HG03457 (cell line): Measurements from ENCODE around the gene SIGLEC12.
"Not testable (repeated sequence)": the region's sequence is repeated elsewhere in the genome, so short reads cannot be mapped to it uniquely, and the experiment has no call there.

Experiments used
- ATAC-seq: cut with Tn5 transposase; IDR thresholded peaks from one replicate; pipeline ENCODE4 v1.9.1; 2021; ENCODE audit warnings: moderate number of reproducible peaks; ENCODE audit not compliant: unreplicated experiment

The SIGLEC12 gene

DNA sequence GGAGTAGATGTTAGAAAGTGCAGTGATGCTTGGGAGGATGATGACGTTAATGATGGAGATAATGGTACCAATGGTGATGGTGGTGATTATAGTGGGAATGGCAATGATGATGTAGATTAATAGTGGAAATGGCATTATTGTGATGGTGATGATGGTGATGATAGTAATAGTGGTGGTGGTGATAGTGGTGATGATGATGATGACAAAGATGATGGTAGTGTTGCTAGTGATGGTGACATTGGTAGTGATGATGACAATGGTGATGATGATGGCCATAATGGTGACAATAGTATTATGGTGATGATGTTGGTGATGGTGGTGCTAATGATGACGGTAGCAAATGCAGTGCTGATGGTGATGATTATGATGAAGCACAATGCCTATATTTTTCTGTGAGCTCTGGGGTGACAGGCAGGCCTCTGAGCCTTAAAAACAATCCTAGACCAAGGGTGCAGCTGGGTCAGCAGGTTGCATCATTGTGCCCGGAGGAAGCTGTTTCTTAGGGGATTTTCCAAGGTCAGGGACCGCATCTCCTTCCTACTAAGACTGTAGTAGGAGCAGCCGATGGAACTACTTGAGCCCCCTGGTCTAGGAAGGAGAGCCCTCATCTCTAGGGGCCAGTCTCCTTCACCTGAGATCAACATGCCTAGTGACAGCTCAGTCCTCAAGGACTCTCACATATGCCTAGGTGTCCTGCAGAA is 15.5 kb downstream of the SIGLEC12 start:
- ATAC-seq: no peak

DNA sequence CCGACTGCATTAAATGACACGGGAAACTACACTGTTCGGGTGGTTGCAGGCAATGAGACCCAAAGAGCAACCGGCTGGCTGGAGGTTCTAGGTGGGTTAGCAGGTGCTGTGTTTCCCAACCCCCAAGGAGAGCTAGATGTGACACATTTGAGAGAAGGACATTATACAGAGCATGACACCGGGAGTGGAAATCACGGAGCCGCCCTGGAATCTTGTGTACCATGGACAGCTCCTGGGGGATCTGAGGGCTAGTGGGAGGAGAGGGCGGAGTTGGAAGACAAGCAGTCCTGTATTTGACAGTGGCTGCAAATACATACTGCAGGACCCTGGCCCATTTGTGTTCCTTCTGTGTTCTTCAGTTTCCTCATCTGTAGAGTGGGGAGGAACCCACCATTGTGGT is 21.0 kb downstream of the SIGLEC12 start:
- ATAC-seq: no peak

DNA sequence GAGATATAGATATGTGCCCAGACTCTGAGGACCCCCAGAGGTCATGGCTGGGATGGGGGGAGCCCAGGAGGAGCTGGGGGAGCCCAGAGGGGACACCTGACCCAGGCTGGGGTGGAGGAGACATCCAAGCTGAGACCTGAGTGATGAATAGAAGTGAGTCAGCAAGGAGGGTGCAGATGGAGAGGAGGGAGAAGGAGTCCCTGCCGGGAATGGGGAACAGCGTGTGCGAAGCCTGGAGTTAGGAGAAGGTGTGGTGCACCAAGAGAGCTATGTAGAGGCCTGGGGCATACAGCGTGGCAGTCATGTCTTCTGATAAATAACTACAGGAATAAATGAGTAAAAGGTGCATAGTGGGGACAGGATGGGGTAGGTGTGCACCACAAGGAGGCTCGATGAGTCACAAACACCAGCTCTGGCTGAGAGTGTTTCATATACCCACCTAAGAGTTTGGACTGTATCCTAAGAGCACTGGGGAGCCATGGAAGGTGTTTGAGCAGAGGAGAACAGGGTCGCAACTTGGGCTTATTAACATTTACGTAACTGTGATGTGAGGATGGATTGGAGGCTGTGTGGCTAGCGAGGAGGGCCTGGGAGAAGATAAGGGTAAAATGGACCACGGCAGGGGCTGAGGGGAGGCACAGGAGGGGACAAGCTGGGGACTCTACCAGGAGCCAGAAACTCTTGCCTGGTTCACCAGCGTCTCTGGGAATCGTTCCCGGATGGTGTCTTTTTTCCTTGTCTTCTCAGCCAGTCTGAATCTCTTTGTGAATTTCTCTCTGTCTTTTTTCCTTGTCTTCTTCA is 21.9 kb downstream of the SIGLEC12 start:
- no peak for ATAC-seq

DNA sequence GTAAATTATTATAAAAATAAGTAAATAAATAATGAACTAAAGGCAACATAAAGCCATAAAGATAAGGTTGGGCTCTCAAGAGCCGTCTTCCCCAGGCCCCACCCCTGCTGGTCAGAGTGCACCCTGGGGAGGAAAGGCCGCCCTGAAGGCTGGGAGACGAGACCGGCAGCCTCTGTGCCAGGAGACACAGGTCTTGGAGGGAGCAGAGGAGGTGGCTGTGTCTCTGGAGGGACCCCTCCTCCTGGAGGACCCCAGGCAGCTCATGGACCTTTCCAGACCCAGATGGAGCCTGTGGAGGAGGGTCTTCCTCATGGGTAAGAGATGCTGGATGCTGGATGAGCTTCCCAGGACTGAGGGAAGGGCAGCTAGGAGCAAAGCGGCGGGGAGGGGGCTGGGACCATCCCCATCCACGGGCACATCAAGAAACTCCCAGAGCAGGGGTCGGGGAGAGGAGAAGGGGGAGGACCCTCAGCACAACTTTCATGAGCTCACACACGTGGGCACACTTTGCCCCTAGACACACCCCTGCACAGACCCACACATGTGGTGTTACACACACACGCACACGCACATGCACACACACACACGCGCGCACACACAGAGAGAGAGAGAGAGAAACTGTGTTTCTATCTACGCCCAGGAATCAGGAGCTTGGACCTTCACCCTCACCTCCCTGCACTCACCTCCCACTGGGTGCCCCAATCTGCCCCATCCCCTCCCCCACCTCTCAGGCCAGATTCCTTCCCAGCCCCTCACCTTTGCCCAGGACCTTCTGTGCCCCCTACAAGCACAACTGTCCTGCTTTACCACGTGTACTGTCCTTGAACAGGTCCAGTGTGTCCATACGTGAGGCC is 23.0 kb downstream of the SIGLEC12 start, which contains the start of gene CEACAM18:
Gene CEACAM18, plus strand, starts transcription at position 159 of the 854 bp plus-strand sequence.
- no peak for ATAC-seq

DNA sequence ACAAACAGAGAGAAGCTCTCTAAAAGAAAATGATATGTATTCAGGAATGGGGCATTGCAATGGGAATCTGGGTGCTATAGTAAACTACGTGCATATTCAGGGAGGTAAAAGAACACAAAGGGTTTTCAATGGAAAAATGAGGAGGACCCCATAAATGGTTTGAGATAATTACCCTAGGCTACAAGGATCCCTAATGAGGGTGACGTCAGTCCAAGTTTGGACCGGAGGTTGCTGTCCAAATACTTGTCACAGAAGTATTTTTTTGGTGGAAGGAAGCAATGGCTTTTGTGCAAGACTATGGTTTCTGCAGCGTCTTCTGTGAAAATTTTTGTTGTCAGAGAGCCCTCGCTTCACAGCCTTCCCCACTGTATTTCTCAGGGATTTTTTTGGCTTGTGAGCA is 24.3 kb downstream of the SIGLEC12 start:
- no peak for ATAC-seq

DNA sequence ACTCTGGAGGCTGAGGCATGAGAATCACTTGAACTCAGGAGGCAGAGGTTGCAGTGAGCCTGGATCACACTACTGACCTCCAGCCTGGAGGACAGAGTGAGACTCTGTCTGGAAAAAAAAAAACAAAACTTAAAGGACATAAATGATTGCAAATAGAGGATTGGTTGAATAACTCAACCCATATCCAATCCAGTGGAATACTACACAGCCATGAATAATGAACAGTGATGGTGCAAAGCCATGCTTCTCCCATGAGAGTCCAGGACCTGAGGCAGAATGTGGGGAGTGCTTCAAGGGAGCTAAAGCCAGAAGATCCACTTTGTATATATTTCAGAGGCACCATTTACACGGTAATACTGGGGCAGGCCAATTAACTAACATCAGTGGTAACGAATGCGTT is 25.4 kb downstream of the SIGLEC12 start:
- no peak for ATAC-seq

DNA sequence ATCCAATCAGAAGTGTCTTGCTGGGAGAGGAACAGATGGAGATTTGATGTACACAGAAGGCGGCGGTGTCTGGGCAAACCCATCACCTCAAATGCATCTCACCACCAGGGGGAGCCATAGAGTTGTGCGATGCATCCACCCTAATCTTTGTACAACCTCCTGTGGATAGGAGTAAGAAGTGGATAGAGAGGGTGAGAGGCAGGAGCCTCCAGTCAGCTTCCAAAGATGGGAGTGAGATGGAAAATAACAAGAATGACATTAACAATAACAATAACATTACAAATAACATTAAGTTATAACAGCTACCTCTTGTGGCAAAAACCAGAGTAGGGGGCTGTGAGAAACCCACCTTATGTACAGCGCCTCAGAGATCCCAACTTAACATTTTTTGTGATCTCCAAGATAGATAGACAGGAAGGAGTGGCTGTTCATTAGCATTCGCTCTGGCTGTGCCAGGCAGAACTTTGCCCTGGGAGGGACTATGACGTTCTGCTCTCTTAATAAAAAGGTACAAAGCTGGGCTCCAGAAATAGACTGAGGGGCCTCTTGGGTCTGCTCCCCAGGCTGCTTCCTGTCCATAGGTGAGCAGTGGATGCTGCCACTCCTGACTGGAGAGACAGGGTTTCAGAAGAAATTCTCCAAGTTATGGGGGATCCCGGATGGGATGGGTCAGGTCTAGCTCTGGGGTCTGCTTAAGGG is 28.4 kb downstream of the SIGLEC12 start:
- ATAC-seq: no peak

DNA sequence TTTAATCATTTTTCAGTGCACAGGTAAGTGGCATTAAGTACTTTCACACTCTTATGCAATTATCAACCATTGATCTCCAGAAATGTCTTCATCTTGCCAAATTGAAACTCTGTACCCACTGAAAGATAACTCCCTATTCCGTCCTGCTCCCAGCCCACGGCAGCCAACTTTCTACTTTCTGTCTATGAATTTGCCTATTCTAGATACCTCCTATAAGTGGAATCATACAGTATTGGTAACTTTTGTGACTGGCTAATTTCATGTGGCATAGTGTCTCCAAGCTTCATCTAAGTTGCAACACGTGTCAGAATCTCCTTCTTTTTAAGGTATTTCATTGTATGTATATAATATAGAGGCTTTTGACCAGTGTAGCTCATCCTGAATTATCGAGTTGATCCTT is 29.0 kb downstream of the SIGLEC12 start:
- ATAC-seq: no peak

DNA sequence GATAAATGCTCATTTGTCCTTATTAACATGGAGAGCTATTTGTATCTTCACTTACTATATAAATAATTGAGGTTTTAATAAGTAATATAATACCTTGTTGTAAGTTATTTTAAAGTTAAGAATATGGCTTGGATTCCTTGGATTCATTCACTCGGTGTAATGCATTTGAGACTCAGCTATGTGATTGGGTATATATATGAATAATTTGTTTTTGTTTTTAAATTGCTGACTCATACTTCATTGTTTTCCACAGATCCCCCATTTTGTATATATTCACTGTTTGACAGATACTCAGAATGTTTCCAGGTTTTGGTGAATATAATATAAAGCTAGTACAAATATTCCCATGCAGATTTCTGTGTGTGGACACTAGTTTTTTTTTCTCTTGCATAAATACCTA is 30.1 kb downstream of the SIGLEC12 start:
- no peak for ATAC-seq

DNA sequence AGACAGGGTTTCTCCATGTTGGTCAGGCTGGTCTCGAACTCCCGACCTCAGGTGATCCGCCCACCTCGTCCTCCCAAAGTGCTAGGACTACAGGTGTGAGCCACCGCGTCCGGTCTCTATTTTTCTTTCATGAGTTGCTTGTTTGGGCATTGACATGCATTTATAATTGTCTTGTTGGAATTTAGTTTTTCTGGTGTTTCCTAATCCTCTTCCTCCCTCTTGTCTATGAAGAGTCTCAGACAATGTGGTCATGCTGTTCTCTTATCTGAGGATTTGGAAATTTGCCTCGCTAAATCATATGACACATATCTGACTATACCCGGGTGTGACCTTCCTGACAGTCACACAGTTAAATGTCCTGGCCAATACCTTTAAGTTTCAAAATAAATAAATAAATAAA is 30.6 kb downstream of the SIGLEC12 start:
- ATAC-seq: no peak

DNA sequence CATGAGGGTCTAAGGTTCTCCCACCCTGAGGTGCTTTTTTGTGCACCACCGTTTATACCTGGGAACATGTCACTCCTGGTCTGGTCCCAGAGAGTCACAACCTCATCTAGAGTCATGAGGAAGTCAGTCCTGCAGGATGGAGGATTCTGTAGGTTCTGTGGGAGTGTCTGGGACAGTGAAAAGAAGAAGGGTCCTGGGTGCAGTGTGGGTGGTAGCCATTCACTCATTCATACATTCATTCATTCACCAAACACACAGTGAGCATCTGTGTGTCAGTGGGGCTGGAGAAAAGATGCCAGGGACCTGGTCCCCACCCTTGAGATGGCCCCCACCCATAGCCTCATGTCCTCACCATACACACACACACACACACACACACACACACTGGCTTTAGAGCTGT is 32.0 kb downstream of the SIGLEC12 start:
- no peak for ATAC-seq

DNA sequence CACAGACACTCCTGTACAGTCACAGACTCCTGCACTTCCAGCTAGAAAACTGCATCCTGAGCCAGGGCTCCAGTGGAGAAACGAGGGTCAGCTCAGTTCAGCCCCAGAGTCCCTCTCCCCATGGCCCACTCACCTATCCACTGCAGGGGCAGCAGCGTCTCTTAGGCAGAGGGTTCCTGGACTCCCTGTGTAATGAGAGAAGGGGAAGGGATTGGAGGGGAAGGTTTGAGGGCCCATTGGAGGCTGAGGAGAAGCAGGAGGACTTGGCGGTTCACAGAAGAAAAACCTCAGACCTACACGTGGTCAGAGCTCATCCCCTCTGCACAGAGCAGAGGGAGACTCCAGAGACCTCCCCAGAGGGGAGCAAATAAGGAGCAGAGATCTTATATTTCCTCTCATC is 32.4 kb downstream of the SIGLEC12 start:
- no peak for ATAC-seq

DNA sequence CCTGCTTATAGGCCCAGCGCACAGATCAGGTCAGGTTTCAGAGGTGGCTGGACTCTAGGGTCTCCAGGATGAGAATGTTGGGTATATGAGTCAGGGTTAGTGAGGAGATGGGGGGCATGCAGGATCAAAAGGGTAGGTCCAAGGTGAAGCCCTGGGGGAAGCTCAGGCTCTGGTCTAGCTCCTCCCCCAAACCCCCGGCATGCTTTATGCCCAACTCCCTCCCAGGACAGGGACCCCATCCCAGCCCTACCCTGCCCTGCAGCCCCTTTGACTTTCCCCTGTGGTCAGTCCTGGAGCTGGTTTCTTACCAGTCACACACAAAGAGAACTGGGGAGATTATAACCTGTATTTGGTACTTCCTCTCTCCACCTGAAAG is 33.1 kb downstream of the SIGLEC12 start:
- ATAC-seq: no peak

DNA sequence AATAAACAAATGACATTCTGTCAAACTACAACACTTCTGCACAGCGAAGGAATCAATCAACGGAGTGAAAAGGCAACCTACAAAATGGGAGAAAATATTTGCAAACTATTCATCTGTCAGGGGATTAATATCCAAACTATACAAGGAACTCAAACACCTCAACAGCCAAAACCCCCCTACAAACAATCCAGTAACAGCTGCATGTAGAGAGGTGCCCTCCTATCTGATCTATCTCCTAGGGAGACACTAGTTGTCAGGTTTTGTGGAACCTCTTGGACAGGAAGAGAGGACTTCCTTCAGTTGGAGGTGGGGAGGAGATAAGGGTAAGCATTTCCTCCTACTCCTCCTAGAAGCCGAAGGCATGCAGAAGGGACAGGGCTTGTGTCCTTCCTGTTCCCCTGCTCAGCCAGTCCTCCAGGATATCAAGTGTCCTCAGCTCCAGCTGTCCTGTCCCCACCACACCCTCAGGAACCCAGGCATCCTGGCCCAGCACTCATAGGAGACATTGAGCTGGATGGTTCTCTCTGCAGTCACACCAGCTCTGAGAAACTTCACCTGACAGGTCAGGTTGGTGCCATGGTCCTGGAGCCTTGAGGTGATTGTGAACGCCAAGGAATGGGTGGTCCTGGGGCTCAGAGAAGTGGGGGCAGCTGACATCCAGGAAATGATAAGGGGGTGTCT is 33.6 kb downstream of the SIGLEC12 start:
- ATAC-seq: no peak

DNA sequence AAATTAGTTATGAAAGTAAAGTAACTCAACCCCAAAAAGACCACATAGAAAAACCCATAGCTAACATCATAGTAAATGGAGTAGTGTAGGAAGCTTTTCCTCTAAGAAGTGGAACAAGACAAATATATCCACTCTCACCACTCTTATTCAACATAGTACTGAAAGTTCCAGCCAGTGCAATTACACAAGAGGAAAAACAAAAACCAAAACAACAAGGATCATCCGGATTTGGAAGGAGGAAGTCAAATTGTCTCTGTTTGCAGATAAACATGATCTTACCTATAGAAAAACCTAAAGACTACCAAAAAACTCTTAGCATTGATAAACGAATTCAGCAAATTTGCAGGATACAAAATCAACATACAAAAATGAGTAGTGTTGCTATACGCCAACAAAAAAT is 34.9 kb downstream of the SIGLEC12 start:
- ATAC-seq: no peak

DNA sequence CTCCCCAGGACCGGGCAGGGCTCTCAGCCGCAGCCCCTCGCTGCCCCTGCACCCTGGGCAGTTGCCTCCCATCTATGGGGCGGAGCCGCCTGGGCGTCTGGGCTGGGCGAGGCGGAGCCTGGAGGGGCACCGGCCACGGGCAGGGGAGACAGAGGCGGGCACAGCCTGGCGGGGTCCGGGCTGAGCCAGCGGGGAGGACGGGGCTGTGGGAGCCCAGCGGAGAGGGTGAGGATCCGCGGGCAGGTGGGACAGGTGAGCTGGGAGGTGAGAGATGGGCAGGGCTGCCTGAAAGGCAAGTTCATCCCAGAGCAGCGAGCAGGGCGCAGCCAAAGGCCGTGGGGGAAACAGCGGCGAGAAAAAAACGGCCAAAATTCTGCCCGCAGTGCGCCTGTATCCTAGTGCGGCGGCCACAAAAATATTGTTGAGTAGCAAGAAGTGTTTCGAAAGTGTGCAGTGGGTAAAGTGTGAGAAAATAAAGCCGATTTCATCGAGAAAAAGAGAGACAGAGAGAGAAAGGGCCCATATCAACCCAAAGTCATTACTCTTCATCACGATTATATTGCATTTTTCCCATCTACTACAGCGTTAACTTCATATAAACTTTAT is 37.5 kb downstream of the SIGLEC12 start:
- ATAC-seq: not testable (repeated sequence)

DNA sequence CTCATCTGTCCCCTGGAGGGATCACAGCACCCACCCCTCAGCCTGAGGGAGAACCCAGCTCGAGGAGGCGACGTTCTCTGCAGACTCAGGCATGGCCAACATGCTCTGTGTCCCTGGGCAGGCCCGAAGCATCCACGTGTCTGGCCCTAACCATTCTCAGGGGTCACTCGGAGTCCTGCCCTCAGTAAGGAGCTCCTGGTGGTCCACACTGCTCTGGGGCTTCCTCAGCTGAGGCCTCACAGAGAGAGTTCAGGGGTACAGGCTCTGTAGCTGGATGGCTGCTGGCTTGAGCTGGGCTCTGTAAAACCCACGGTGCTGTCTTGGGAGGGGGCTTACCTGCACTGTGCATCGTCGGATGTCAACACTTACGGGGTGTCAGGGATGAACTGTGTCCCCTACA is 38.9 kb downstream of the SIGLEC12 start:
- no peak for ATAC-seq

DNA sequence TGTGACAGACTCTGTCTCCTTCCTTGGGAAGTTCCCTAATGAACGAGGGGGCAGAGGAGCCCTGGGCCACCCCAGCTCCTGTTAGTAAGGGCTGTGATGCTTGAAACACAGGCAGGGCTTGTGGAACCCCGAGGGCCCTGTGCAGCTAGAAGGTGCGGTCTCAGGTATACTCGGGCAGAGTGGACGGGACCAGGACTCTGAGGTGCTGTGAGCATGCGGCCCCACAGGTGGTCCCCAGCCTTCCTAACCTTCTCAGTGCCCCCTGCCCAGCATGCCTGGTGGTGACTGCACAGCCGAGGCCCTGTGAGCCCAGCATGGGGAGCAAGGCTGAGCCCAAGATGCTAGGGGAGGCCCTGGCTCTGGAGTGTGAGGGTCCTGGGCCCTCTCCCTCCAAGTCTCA is 39.3 kb downstream of the SIGLEC12 start:
- ATAC-seq: no peak

DNA sequence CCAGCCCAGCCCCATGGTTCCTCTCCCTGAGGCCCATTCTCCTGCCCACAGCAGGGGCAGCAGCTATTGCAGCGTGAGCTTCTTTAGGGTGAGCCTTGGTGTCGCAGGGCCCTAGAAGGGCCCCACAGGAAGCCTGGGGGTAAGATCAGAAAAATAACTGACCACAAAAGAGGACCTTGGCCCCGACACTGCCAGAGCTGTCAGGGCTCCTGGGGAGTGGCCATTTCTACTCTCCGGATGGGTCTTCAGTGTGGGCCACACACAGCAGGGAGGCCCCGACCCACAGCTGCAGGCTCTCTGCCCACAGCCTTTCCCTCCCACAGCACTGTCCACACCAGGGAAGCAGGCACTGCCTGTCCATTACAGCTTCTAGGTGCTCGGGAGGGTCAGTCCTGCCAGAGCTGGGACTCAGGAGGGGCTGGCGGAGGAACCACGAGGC is 39.9 kb downstream of the SIGLEC12 start:
- ATAC-seq: no peak
